ENCODE results near the gene SLC23A2.

SLC23A2 gene

DNA sequence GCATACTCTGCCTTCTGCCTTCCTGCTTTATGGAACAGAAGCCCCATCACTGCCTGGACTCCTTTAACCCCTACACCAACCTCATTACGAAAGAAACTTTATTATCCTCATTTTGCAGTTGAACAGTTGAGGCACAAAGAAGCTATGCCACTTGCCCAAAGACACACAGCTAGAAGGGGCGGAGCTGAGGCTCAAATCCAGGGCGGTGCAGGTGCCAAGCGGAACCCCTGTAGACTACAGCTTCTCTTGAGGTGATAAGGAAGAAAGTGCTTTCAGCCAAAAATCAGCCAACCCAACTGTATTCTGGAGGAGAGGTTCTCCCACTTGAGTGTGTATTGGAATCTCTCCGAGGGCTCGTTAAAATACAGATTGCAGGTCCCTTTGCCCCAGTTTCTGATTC is 189.1 kb downstream of the SLC23A2 start:
- DNase-seq (ENCODE audit: low read depth), result no peak
- H3K4me3 ChIP-seq (ENCODE audit: control insufficient read depth, low read depth, low read length), result no peak overlapping the region
- TF ChIP-seq, protein P1, sequence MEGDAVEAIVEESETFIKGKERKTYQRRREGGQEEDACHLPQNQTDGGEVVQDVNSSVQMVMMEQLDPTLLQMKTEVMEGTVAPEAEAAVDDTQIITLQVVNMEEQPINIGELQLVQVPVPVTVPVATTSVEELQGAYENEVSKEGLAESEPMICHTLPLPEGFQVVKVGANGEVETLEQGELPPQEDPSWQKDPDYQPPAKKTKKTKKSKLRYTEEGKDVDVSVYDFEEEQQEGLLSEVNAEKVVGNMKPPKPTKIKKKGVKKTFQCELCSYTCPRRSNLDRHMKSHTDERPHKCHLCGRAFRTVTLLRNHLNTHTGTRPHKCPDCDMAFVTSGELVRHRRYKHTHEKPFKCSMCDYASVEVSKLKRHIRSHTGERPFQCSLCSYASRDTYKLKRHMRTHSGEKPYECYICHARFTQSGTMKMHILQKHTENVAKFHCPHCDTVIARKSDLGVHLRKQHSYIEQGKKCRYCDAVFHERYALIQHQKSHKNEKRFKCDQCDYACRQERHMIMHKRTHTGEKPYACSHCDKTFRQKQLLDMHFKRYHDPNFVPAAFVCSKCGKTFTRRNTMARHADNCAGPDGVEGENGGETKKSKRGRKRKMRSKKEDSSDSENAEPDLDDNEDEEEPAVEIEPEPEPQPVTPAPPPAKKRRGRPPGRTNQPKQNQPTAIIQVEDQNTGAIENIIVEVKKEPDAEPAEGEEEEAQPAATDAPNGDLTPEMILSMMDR (IDR thresholded peaks at IDR 0.05; ENCODE audit: control insufficient read depth, insufficient read depth, low read depth, low read length, missing control alignments), result no peak

DNA sequence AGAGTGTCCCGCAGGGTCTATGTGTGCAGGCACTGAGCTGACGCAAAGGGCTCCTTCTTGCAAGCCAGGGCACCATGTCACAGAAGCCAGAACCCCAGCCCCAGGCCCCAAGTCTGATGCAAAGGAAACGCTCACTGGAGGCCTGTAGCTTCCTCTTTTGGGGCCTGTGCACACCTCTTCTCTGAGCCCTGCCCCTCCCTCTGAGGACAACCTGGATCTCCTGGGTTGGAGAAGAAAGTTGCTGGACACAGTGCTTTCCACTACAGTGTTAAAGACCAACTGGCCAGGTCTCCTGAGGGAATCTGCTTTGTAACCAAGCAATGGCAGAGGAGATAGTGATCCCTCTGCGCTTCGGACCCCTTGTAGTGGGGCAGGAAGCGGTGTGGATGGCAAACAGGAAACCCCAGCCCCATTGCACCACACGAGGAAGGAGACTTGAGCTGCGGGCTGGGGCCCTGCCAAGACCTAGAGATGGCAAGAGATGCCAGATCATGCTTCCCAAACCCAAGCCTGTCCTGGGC is 189.6 kb downstream of the SLC23A2 start:
- DNase-seq (ENCODE audit: low read depth), result no peak
- no peak overlapping the region for H3K4me3 ChIP-seq (ENCODE audit: control insufficient read depth, low read depth, low read length)
- TF ChIP-seq, protein P1 (IDR thresholded peaks at IDR 0.05; ENCODE audit: control insufficient read depth, insufficient read depth, low read depth, low read length, missing control alignments), result no peak

DNA sequence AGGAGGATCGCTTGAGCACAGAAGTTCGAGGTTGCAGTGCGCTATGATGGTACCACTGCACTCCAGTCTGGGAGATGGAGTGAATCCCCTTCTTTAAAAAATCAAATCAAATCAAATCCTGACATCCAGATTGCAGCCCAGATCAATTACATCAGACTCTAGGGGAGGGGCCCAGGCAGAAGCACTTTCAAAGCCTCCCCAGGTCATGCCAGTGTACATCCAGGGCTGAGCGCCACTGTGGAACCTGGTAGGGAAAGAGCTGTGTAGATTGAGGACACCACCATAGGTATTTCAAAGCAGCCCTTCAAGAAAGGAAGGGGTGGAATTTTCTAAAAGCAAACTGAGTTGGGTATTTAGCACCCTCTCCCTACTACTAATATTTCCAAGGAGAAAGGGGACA is 190.1 kb downstream of the SLC23A2 start:
- TF ChIP-seq, protein P1 (IDR thresholded peaks at IDR 0.05; ENCODE audit: control insufficient read depth, insufficient read depth, low read depth, low read length, missing control alignments), result no peak
- no peak for DNase-seq (ENCODE audit: low read depth)
- H3K4me3 ChIP-seq (ENCODE audit: control insufficient read depth, low read depth, low read length), result no peak overlapping the region

DNA sequence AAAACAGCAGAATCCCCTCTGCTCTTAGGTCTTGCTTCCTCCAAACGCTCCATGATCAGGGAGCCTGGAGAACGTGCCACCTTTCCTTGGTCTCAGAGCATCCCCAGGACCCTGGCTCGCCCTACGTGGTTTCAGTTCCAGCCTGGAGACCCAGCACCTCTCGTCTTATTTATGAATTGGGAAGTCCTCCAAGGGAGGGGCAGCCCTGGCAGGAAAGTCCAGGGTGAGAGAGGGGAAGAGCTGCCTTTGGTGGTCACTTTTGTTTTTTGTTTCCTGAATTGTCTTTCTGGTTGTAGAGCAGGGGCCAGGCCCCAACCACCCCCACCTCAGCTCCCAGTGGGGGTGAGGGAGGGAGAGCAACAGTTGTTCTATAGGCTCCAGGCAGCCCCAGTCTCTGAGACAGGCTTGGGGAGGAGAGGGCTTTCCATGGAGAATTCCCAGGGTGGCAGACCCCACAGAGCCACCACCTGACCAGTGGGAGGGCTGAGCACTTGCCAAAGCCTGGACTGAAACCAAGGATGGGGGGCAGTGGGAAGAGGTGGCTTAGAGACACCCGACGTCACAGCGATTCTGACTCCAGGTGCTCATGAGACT is 190.8 kb downstream of the SLC23A2 start:
- DNase-seq (ENCODE audit: low read depth), result no peak
- TF ChIP-seq, protein P1 (IDR thresholded peaks at IDR 0.05; ENCODE audit: control insufficient read depth, insufficient read depth, low read depth, low read length, missing control alignments), result no peak
- no peak overlapping the region for H3K4me3 ChIP-seq (ENCODE audit: control insufficient read depth, low read depth, low read length)

DNA sequence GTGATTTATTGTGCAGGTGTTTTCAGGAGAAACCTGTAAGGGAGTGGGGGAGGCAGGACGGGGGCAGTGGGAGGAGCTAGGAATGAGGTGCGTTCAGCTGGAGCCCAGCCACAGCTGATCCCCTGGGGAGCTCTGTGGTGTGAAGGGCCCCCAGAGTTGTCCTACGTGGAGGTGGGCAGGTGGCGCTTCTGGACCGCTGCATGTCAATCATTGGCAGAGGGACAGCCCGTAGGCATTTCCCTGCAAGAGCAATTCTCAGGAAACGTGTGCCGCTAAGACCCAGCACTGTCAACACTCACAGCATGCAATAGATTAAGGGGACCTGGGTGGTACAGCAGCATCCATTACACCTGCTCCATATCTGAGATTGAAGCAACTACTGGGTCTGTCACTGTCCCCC is 191.6 kb downstream of the SLC23A2 start:
- DNase-seq (ENCODE audit: low read depth), result no peak
- TF ChIP-seq, protein P1 (IDR thresholded peaks at IDR 0.05; ENCODE audit: control insufficient read depth, insufficient read depth, low read depth, low read length, missing control alignments), result no peak
- H3K4me3 ChIP-seq (ENCODE audit: control insufficient read depth, low read depth, low read length), result no peak overlapping the region

DNA sequence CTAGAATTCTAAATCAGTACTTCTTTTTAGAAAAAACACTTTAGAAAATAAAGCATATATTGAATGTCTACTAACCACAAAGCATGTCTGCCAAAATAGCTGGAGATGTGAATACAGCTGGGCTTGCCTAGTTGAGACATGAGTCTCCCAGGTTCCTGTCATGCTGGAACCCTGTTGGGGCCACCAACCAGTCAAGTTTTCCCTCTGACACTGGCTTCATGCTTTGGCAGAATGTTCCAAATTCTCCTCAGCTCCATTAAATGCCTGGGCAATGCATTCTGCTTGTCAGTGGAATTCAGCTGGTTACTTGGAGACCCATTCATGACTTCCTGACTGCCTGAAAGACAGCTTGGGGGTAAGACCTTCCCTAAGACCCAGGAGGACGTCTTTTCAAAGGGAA is 192.4 kb downstream of the SLC23A2 start:
- DNase-seq (ENCODE audit: low read depth), result no peak
- H3K4me3 ChIP-seq (ENCODE audit: control insufficient read depth, low read depth, low read length), result no peak overlapping the region
- TF ChIP-seq, protein P1 (IDR thresholded peaks at IDR 0.05; ENCODE audit: control insufficient read depth, insufficient read depth, low read depth, low read length, missing control alignments), result no peak
